Nucleus accumbens (tissue), 56 donors: ENCODE results near the gene GRIK1.

Experiments used
- DNase-seq, 56 donors: peaks; one replicate each; lab custom pipeline; 2025; lab: John Stamatoyannopoulos, UW

The GRIK1 gene

DNA sequence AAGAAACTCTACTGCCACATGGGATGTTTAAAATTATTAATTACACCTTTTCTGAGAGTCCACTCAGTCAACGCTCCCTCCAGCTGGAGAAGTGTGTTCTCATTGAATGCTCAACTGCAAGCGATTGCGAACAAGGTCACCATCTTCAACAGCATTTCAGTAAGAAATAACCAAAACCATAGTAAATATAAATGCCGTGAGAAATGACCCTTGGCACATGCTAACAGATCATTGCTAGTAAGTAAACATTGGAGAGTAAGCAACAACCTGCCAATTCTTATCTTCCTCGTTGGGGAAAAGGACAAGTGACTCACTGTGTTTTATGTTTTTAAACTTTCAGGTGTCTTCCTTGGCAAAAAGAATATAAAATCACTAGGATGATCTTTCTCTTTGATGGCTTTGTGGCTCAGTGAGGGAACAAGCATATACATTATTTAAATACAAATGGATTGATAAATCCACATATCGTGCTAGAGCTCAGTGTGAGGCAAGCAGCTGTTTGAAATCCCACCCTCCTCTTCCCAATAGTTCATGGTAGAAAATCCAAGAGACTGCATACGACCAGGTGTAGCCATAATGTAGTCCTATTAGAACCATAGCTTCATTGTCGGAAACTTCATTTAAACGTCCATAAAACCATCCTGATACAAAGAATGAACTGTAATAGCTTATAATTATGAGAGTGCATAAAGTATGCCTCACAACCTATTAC is 214.6 kb downstream of the GRIK1 start:
- no peak for DNase-seq

DNA sequence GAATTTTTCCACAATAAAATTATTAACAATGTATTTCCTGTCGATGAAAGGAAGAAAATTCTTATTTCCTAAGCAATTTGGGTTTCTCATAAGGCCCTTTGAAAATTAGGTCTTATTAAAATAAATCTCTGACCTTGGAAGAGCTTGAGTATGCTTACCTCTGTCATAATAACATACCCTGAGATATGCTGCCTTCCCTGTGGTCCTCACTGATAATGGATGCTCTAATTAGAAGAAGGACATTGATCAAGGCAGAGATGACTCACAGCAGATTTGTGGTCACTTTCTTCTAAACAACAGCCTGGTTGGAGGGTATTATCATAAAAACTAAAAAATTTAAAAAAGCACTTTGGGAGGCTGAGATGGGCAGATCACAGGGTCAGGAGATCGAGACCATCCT is 217.8 kb downstream of the GRIK1 start:
- DNase-seq, result no peak

DNA sequence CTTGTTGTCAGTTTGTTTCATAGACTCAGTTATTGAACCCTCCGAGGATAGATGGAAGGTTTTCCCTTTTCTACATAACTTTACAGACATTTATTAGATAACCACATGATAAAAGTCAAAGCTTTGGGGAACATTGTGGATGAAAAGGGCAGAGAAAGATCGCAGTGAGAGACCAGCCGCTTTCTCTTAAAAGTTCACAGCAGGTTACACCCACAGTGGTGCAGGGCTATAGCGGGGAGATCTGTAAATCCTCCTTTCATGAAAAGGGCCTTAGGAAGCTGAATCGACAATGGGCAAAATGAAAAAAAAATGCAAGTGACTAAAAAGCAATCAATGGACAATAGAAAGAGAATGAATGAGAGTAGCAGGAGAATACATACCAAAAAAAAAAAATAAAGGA is 218.6 kb downstream of the GRIK1 start:
- DNase-seq, result no peak

- no peak for DNase-seq
Measured at GRCh38 chr21:29719521-29719920, 220.3 kb downstream of the GRIK1 start.

- DNase-seq, result no peak
Measured at GRCh38 chr21:29718081-29718815, 221.5 kb downstream of the GRIK1 start.

GRCh38 chr21:29717659-29718058 is 222.1 kb downstream of the GRIK1 start:
- DNase-seq, result no peak

GRCh38 chr21:29716753-29717152 is 223.0 kb downstream of the GRIK1 start:
- no peak for DNase-seq

DNA sequence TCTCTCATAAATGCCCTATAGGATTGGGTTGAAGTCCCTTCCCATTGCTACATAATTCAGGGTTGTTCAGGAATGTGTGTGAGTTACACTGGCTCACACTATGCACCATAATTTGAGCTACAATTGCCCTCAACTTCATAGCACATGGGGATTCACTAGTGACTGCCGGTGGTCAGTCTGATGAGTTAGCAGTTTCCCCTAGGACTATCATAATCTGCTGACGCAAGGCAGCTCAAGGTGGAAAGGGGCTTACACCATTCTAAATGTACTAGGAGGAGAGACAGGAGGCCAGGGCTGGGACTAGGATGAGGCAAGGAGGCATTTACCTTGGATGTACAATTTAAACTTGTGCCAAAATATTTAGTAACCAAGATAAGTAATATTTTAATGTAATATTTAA is 224.7 kb downstream of the GRIK1 start:
- no peak for DNase-seq

DNA sequence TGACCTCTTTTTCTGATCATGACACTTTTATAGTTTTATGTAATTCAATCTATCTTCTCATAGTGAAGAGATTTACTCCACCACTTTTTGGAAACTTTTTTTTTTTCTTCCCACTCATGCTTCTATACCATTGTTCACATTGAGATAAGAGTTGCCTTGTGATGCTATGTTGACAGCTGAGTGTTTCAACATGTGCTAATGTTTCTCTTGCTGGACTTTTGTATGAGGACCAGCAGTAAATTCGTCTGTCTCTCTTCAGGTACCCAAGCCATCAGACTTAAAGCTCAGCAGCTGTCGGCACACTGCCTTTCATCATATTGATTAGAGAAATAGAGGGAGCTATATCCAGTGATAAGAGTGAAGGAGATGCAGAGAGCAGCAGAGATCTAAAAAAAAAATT is 227.0 kb downstream of the GRIK1 start:
- no peak for DNase-seq

DNA sequence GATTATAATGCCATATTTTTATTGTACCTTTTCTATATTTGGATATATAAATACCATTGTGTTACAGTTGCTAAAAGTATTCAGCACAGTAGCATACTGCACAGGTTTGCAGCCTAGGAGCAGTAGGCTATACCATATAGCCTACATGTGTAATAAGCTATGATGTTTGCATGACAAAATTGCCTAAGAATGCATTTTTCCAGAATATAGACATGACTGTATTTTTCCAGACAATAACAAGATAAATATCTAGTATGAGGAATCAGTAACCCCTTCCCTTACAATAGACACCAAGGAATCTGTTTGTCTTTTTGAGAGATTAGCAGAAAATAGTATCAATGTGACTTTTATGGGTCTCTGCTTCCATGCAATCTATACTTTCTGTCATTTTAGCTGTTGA is 228.6 kb downstream of the GRIK1 start:
- no peak for DNase-seq

GRCh38 chr21:29710498-29710897 is 229.3 kb downstream of the GRIK1 start:
- DNase-seq, result no peak

DNA sequence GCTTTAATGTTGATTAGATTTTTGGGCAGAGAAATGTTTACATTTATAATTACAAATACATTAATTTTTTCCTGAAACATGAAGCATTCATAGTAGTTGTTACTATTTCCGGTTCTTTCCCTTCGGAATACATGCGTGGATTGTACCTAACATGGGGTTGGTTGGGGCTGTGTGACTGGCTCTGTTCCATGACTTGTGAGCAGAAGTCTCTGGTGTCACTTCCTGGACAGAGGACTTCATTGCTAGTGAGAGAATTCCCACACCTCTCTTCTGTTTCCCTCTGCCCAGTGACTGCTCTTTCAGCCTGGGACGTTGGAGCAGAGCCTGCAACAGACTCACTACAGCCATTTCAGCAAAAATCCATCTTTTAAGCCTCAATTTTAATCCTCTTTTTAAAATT is 231.4 kb downstream of the GRIK1 start:
- no peak for DNase-seq

DNA sequence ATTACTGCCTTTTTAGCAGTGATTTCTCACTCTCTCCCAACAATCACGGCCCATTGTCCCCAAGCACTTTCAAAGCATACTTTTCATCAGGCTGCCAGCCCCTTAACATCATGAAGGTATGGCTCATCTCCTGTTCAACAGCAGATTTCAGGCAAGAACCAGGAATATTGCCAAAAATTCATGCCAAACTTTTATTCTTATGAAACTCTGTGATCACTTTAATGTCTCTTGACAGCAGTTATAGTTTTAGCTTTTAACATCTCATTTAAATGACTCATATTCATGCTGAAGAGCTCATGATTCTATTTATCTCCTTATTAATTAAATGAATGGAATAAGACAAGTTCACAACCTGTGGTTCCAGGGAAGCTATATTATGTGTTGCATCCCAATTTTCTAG is 235.1 kb downstream of the GRIK1 start:
- DNase-seq, result no peak

DNA sequence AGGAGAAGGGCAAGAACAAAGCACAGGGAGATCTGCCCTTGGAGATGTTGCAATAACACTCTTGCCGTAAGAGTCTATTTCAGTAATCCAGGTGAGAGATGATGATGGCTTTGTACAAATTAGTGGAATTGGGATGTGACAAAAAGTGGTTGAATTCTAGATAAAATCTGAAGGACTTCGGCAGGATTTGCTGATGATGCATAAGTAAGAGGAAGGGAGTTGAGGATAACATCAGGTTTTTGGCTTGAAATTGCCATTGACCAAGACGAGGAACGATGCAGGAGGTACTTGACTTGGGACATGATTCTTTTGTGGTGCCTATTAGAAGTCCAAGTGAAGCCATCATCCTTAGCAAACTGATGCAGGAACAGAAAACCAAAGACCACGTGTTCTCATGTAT is 238.1 kb downstream of the GRIK1 start:
- no peak for DNase-seq

GRCh38 chr21:29697555-29698193 is 242.1 kb downstream of the GRIK1 start:
- no peak for DNase-seq

DNA sequence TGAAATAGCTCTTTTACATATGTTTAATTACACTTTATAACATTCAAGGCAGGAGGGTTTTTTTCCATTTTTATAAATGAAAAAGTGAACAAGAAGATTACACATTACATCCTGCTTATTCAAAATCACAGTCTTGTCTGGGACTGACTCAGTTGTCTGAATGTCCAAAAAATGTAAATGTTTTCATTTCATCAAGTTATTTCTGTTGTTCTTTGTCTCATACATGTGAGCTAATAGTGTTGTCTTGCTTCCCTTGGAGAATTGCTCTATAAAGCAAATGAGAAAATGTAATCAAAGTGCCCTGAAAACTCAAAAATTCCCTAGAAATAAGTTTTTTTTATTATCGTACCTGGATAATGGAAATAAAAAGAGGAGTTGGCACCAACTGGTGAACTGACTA is 242.9 kb downstream of the GRIK1 start:
- no peak for DNase-seq

DNA sequence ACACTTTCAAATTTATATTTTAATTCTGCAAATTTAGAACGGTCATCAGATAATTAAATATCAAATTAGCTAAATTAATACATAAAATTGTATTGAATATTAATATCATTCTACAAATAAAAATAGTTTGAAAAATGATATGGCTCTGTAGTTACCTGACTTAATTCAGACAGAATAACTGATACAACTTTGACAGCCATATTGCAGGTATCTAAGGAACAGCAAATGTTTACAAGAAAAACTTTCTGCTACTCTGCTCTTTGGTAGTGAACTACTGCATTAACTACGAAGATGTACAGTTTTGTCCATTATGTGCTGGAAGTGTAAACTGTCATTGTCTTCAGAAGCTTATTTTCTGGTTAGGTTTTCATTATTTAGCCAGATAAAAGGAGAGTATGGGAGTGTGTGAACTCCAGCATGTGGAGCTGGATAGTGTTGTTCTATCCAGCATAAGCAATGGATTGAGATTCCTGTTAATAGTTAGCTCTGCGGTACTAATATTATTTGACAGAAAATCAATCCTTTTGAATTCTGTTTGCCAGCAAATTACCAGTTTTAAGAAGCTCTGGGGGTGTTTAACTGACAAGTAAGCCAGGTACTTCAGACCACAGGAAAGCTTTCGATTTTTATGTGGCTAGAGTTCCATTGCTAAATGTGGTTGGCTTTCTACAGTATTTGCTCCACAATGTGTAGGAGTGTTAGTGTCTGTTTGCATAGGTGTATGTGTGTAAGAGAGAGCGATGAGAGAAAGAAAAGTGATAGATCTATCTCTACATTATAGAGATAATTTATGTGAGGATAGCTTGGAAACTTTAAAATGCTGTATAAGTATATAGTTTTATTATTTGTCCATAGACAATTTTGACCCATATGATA is 247.9 kb downstream of the GRIK1 start:
- no peak for DNase-seq

DNA sequence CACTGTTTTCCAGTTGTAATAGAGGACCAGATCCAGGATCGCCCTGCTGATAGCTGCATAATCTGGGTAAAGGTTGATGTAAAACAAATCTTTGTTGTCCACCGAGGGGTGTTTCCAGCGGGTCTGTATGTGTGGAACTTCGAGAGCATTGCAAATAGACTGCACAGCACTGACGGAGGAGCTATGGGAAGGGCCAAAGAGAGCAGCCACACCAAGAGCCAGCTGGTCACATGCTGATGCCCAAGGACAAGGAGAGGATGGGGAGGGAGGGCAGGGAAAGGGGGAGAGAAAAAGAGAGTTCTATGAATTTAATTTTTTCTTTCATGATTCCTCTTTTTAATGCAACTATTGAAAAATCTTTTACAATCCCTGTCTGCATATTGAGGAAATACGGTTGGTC is 250.0 kb downstream of the GRIK1 start:
- no peak for DNase-seq

- no peak for DNase-seq
Measured at GRCh38 chr21:29684106-29684505, 255.7 kb downstream of the GRIK1 start.

DNA sequence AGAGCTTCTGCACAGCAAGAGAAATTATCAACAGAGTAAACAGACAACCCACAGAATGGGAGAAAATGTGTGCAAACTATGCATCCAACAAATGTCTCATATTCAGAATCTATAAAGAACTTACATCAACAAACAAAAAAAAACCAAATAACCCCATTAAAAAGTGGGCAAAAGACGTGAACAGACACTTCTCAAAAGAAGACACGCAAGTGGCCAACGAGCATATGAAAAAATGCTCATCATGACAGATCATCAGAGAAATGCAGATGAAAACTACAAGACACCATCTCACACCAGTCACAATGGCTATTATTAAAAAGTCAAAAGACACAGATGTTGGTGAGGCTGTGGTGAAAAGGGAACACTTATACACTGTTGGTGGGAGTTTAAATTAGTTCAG is 257.0 kb downstream of the GRIK1 start:
- no peak for DNase-seq

DNA sequence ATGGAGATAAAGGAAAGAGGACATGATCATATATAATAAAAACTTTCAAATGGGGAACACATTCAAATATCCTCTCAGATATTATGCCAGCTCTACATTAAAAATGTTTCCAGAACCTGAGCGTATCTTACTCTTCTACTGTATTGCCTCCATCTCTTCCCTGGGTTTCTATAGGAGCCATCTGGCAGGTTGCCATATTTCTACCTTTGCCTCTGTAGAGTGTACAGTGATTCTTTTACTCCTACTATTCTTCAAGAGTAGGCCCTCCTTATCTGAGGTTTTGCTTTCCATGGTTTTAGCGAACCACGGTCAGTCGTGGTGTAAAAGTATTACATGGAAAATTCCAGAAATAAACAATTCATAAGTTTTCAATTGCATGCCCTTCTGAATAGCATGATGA is 259.5 kb downstream of the GRIK1 start:
- no peak for DNase-seq
